ENCODE data around the gene OPTC.

Gene OPTC

DNA sequence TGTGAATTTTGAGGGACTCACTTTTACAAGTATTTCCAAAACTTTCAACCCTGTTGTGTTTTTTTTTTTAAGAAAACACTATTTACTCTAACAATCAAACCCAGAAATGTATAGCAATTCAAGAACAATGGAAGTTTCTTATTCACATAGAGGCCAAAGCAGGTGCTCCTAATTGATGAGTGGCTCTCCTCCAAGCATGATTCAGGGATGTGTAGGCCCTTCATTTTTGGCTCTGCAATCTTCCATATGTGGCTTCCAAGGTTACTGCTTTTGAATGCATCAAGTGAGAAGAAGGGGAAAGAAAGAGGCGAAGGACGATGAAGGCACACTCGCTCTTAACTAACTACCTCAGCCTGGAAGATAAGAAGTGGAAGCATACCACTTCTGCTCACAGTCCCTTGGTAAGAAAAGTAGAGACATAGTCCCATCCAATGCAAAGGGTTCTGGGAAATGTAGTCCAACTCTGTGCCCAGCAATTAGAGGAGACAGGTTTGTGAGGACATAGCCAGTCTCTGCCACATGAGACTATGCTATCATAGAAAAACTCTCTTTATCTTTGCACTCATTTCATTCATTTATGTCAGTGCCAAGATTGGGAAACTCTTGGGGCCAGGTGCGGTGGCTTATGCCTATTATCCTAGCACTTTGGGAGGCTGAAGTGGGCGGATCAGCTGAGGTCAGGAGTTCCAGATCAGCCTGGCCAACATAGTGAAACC lies 46.0 kb downstream of the OPTC start:
- no peak for DNase-seq

GRCh38 chr1:203544485-203544884 lies 50.5 kb downstream of the OPTC start:
- no peak for DNase-seq

GRCh38 chr1:203544978-203545816 lies 51.2 kb downstream of the OPTC start:
- no peak for DNase-seq

- no peak for DNase-seq
Observed at GRCh38 chr1:203546274-203546673, 52.3 kb downstream of the OPTC start.

DNA sequence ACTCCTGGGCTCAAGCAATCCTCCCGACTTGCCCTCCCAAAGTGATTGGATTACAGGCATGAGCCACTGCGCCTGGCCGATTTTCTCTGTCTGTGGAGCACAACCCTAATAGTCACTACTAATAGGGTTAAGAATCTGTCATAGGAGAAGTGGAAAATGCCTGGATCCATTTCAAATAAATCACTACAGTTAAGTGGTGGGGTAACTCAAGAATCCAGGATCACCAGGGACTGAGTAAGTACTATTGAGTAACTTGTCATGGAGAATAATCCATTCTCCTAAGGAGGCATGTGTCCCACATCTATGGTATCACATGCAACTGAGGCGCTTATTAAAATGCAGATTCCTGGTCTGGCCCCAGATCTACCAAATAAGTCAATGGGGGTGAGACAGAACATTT lies 53.2 kb downstream of the OPTC start:
- no peak for DNase-seq

GRCh38 chr1:203547771-203548421 lies 53.9 kb downstream of the OPTC start:
- no peak for DNase-seq

GRCh38 chr1:203548892-203549291 lies 54.9 kb downstream of the OPTC start:
- DNase-seq = no peak

GRCh38 chr1:203549309-203549708 lies 55.4 kb downstream of the OPTC start:
- DNase-seq = no peak

DNA sequence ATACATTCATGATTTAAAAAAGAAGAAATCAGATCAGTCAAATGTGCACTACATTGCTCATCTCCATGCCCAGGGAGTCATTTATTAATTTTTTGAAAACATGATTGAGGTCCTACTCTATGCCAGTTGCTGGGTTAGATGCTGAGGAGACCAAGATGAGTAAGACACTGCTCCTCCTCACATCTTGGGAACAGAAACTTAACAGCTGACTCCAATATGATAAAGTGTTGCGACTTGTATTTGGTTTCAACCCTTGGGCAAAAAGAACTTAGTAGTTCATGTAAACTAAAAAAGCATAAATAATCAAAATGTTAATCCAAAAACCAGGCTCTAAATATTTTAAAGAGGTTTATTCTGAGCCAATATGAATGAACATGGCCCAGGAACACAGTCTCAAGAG lies 56.9 kb downstream of the OPTC start:
- DNase-seq = no peak

DNA sequence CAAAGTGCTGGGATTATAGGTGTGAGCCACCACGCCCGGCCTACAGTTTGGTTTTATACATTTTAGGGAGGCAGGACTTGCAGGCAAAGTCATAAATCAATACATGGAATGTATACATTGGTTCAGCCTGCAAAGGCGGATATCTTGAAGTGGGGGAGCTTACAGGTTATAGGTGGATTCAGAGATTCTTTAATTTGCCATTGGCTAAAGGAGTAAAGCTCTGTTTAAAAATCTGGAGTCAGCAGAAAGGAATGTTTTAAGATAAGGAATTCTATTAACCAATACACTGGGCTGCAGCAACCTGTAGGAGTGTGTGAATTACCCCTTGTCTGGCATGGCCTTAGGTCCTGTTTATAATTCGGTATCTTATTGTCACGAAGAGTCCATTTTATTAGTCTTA lies 57.6 kb downstream of the OPTC start:
- DNase-seq = no peak

- no peak for DNase-seq
Observed at GRCh38 chr1:203553496-203553895, 59.5 kb downstream of the OPTC start.

GRCh38 chr1:203554071-203554470 lies 60.1 kb downstream of the OPTC start:
- DNase-seq = no peak

- no peak for DNase-seq
Observed at GRCh38 chr1:203555076-203555475, 61.1 kb downstream of the OPTC start.

DNA sequence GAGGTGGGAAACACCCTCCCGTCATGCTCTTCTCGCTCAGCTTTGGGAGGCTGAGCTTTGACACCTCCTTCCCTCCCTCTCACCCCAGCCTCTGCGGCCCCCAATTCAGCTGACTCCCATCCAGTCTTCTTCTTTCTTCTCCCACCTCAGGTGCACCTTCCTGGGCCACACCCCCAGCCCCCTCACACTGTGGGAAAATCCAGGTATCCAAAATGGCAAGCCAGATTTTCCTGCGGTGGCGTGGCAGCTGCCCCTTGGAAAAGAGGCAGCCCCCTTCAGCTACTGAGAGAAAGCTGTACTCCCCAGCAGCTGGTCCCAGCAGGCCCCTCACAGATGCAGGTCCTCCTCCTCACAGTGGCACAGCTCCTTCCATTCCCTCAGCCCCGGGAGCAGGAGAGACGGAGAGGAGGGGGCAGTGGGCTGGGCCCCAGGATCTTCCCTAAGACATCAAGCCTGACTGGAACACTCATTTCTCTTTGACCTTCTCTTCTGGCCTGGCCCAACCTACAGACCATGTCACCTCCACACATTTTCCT lies 61.6 kb downstream of the OPTC start:
- DNase-seq = no peak

GRCh38 chr1:203556047-203556851 lies 62.3 kb downstream of the OPTC start:
- peak; percentile 67 for DNase-seq

GRCh38 chr1:203557390-203557789 lies 63.4 kb downstream of the OPTC start:
- peak; percentile 64 for DNase-seq

- peak; percentile 90 for DNase-seq
Observed at GRCh38 chr1:203558064-203558760, 64.3 kb downstream of the OPTC start.

Data from T1000 (cell line).